DND-41 (cell line): ENCODE measurements around the gene KCP.

Experiments
- CTCF ChIP-seq: IDR thresholded peaks from 2 replicates; pipeline ENCODE4 v1.5.1; 2012; ENCODE audit warnings: borderline replicate concordance, low read length, moderate library complexity, mild to moderate bottlenecking; ENCODE audit not compliant: poor library complexity, severe bottlenecking; ENCODE audit errors: extremely low read depth
- EZH2 ChIP-seq: IDR thresholded peaks from 3 replicates; pipeline ENCODE4 v1.6.1; 2012; ENCODE audit warnings: borderline replicate concordance, low read depth, mild to moderate bottlenecking, moderate library complexity, low read length, inconsistent platforms; ENCODE audit not compliant: severe bottlenecking

GRCh38 chr7:128868624-128869137, 41.8 kb downstream of the KCP start:
- TF ChIP-seq EZH2 (no peak), CTCF (no peak)
